ENCODE measurements around the gene WBP2. TPM values are rescaled to one million over a fixed set of nuclear protein-coding genes. Genes with fewer than 3 reads are reported as not detected.

Gene WBP2
- total RNA-seq, 1 donor from 2014 or later: 37.5 TPM

GRCh38 chr17:75845058-75845711, 9.9 kb downstream of the WBP2 start:
- peak; percentile 58 for DNase-seq (ENCODE audit: low read depth)

DNA sequence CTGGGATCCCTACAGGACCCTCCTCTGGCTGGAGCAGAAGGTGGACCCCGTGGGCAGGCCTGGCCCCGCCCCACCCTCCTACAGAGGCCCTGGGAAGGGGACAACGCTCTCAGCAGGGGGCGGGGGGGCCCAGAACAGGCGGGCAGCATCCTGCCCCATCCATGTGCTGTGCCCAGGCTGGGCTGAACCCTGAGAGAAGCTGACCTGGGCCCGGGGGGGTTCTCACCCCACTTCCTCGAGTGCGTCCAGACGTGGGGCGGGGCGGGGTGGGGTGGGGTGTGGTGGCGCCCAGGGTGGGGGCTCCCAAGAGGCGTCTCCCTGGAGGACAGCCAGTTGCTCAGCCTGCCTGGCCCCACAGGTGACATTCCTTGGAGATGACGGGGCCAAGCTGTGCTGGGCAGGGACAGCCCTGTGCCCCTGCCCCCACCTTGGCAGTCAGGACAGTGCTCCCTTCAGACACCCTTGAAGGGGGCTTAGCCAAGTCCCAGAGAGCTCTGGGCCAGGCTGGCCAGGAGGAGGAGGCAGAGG, 10.5 kb downstream of the WBP2 start:
- peak; percentile 36 for DNase-seq (ENCODE audit: low read depth)

GRCh38 chr17:75843577-75844529, 11.3 kb downstream of the WBP2 start, which contains the start of gene UNC13D:
TSS of gene UNC13D (minus strand) at chr17:75844404. CDS start at chr17:75844337, 67 bp downstream.
- DNase-seq (ENCODE audit: low read depth): no peak

- no peak for DNase-seq (ENCODE audit: low read depth)
Observed at GRCh38 chr17:75842963-75843576, 12.1 kb downstream of the WBP2 start.

DNA sequence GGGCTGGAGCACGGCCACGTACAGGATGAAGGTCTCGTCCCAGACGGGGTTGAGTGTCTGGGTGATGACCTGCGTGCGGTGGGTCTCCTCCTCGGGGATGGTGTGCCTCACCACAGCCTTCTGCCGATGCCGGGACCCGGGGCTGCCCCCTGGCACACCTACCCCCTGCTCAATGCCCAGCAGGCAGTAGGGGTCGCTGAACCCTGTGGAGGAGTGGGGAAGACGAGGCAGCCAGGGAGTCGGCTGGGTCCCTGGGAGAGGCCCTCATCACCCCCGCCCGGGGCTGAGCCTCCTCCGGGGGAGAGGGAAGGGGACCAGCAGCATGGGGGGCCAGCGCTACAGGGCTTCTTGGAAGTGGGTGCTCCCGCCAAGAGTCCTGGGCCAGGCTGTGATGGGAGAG, 12.7 kb downstream of the WBP2 start:
- no peak for DNase-seq (ENCODE audit: low read depth)

GRCh38 chr17:75840799-75841164, 14.4 kb downstream of the WBP2 start:
- no peak for DNase-seq (ENCODE audit: low read depth)

- DNase-seq (ENCODE audit: low read depth): no peak
Observed at GRCh38 chr17:75839942-75840798, 15.0 kb downstream of the WBP2 start.

DNA sequence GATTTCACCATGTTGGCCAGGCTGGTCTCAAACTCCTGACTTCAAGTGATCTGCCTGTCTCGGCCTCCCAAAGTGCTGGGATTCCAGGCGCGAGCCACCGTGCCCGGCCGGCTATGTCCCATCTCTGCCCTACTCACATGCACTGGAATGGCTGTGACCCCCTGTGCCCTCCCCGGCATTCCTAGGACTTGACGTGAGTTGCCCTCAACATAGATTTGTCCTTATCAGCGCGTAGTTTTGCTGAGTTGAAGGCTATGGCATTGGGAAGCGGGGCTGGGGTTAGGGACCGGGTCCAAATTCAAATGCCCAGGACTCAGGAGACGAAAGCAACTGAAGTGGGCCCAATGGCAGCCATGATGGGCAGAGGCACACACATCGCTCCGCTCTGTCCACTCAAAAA, 16.7 kb downstream of the WBP2 start:
- no peak for DNase-seq (ENCODE audit: low read depth)

DNA sequence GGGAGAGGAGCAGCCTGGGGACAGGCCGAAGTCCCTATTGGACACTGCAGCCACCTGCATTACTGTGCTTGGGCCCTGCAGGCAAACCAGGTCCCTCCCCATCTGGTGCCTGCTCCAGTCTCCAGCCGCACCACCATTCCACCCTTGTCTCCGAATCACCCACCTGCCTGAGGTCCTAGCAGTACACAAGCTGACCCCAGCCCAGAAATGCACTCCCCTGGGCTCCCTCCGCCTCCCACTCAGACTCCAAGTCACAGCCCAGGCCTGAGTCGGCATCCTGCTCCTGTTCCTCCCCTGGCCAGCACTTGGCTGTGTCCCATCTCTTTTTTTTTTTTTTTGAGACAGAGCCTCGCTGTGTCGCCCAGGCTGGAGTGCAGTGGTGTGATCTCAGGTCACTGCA, 17.2 kb downstream of the WBP2 start:
- DNase-seq (ENCODE audit: low read depth): no peak

GRCh38 chr17:75836605-75837004, 18.5 kb downstream of the WBP2 start:
- no peak for DNase-seq (ENCODE audit: low read depth)

GRCh38 chr17:75835654-75835987, 19.5 kb downstream of the WBP2 start:
- no peak for DNase-seq (ENCODE audit: low read depth)

DNA sequence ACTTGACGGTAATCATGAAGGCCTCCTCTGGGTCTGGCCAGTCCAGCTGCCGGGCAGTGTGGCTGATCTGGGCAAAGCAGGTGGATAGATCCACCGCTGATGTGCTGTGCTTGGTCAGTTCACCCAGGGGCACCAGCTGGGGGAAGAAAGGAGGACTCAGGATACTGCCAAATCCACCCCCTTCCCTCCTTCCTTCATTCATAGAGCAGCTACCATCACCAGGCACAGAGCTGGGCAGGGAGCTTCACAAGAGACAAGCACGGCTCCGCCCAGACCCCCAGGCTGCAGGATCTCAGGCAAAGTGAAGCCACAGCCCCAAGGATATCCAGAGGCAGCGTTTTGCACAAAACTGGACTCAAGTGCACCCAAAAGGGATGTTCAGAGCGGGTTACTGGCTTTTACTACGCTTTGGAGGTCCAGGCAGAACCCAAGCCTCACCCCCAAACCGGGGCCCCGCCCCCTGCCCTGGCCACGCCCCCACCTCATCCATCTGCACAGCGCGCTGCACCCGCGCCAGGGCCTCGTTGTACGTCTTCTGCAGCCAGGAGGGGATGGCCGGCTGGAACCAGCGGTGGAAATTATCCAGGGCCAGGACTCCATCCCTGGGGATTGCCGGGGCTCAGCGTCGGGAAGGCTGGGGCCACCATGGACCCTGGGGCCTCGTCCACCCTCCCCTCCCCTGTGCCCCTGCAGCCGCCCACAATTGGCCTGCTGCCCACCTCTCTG, 20.0 kb downstream of the WBP2 start:
- DNase-seq (ENCODE audit: low read depth): no peak

- no peak for DNase-seq (ENCODE audit: low read depth)
Observed at GRCh38 chr17:75834279-75834920, 20.7 kb downstream of the WBP2 start.

DNA sequence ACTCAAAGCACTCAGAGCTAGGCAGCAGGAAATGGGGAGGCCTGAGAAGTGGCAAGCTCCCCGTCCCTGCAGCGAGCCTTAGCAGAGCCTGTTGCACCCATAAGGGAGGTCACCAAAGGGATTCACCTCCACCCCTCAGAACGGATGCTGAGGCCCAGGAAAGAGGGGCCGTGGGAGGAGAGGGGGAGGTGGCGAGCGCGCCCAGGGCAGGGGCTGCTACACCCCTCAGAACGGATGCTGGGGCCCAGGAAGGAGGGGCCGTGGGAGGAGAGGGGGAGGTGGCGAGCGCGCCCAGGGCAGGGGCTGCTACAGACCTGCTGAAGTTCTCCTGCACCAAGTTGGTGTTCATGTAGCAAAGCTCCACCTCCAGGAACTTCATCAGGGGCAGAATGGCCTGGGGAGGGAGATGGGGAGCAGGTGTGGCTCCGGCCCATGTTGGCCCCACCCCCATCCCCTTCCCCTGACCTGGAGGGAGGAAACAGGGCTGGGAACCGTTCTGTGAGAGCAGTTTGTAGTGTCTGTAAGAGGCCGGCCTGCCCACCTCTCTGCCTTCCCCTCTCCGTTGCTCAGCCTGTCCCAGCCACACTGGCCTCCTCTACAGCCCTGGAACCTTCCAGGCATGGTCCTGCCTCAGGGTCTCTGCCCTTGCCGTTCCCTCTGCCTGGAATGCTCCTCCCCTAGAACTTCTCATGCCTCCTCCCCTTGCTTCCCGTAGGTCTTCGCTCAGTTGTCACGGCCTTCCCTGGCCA, 22.3 kb downstream of the WBP2 start:
- no peak for DNase-seq (ENCODE audit: low read depth)

DNA sequence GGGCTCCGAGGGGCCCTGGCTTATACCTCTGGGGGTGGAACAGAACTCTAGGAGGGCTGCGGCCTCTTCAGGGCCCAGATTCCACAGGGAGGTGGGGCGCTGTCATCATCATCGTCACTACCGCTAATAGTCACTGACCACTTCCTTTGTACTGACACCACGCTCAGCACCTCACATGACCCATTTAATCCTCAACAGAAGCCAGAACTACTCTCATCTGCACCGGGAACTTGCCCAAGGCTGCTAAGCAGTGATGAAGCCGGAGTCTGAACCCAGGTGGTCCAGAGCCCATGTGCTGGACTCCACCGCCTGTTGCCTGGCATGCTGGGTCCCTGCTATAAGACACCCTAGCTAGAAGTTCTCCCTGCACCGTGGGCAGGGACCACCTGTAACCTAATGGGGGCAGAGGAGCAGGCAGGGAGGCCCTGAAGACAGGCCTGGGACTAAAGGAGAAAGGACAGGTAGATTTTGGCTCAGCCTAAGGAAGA, 22.9 kb downstream of the WBP2 start:
- DNase-seq (ENCODE audit: low read depth): peak; percentile 28

DNA sequence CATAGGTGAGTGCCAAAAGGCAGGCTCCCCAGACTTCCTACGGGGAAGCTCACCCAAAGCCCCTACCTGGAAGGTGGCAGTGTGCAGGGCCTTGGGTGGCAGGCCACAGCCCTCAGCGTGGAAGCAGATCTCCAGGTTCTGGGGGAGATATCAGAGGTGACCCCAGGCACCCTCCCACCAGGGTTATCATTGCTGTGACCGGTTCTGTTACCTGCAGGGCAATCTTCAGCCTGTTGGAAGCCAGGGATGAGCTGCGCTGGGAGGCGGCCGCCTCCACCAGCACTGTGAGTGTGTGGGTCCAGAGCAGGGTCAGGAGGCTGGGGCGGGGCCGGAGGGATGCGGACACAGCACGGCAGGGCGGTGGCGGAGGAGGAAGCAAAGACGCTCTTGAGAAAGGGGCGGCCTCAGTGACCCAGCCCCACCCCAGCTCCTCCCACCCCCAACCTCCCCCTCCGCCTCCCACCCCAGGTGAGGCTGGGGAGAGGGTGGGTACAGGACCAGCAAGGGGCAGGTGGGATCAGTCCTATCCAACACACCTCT, 24.0 kb downstream of the WBP2 start:
- no peak for DNase-seq (ENCODE audit: low read depth)

DNA sequence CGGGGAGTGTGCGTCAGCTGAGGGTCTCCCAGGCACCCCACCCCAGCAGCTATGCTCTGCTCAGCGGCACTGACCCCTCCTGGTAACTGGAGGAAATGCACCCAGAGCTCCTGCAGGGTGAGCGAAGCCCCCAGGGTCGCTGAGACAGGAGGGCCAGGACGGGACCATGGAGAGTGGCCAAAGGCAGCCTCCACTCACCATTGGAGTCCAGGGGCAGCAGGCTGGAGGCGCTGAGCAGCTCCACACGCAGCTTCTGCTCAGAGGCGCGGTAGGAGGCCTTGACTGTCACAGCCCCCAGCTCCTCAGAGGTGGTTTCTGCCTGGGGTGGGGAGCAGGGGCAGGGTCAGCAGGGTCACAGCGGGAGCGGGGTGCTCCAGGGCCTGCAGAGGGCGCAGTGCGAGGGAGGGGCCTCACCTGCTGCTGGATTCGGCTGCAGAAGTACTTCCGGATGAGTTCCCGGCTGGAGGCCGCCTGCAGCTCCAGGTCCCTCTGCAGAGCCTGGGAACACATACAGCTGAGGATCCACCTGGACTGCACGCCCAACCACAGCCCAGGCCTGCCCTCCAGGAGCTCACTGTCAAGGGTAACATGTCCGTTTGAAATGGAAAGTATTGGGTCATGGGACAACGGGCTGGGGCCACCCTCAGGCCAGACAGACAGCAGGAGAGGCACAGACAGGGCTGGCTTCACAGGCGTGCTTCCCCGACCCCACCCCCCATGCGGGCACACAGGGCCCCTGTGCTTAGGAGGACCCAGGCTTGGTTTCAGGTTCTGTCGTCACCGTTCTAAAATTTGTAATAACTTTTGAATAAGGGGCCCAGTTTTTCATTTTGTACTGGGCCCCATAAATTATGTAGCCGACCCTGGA, 24.7 kb downstream of the WBP2 start:
- no peak for DNase-seq (ENCODE audit: low read depth)

GRCh38 chr17:75829747-75830146, 25.4 kb downstream of the WBP2 start:
- DNase-seq (ENCODE audit: low read depth): no peak
